HG02981 (cell line): ENCODE data around the gene ADK.
A peak's percentile ranks its signal among the peaks of the same experiment; 100 is the strongest.
"Not testable (repeated sequence)": the region's sequence is repeated elsewhere in the genome, so short reads cannot be mapped to it uniquely, and the experiment has no call there.

Experiments
- ATAC-seq: cut with Tn5 transposase; IDR thresholded peaks from one replicate; pipeline ENCODE4 v1.9.1; 2021; ENCODE audit warnings: mild to moderate bottlenecking, moderate library complexity; ENCODE audit not compliant: unreplicated experiment

Gene ADK

GRCh38 chr10:74525885-74526284 lies 374.9 kb downstream of the ADK start:
- ATAC-seq, result no peak

GRCh38 chr10:74527611-74528010 lies 376.6 kb downstream of the ADK start:
- ATAC-seq, result not testable (repeated sequence)

- ATAC-seq, result no peak
Observed at GRCh38 chr10:74529205-74529604, 378.2 kb downstream of the ADK start.

GRCh38 chr10:74530981-74531380 lies 380.0 kb downstream of the ADK start:
- ATAC-seq, result no peak

GRCh38 chr10:74539317-74539716 lies 388.3 kb downstream of the ADK start:
- ATAC-seq, result no peak

- no peak for ATAC-seq
Observed at GRCh38 chr10:74541375-74541774, 390.4 kb downstream of the ADK start.

GRCh38 chr10:74542077-74542476 lies 391.1 kb downstream of the ADK start:
- ATAC-seq, result no peak

GRCh38 chr10:74543276-74543675 lies 392.3 kb downstream of the ADK start:
- ATAC-seq, result no peak

GRCh38 chr10:74544106-74544505 lies 393.1 kb downstream of the ADK start:
- ATAC-seq, result no peak

GRCh38 chr10:74548676-74549075 lies 397.7 kb downstream of the ADK start:
- ATAC-seq, result no peak

- no peak for ATAC-seq
Observed at GRCh38 chr10:74556072-74556705, 405.2 kb downstream of the ADK start.

- ATAC-seq, result no peak
Observed at GRCh38 chr10:74557098-74557497, 406.1 kb downstream of the ADK start.

- ATAC-seq, result no peak
Observed at GRCh38 chr10:74558403-74558802, 407.4 kb downstream of the ADK start.

- no peak for ATAC-seq
Observed at GRCh38 chr10:74558897-74559296, 407.9 kb downstream of the ADK start.

- ATAC-seq, result not testable (repeated sequence)
Observed at GRCh38 chr10:74568896-74569295, 417.9 kb downstream of the ADK start.

GRCh38 chr10:74573497-74573896 lies 422.5 kb downstream of the ADK start:
- not testable (repeated sequence) for ATAC-seq

- ATAC-seq, result no peak
Observed at GRCh38 chr10:74575191-74575720, 424.2 kb downstream of the ADK start.

GRCh38 chr10:74575912-74576311 lies 424.9 kb downstream of the ADK start:
- no peak for ATAC-seq

- ATAC-seq, result no peak
Observed at GRCh38 chr10:74576586-74576985, 425.6 kb downstream of the ADK start.

- not testable (repeated sequence) for ATAC-seq
Observed at GRCh38 chr10:74580438-74580837, 429.4 kb downstream of the ADK start.

GRCh38 chr10:74582566-74582965 lies 431.5 kb downstream of the ADK start:
- ATAC-seq, result no peak

GRCh38 chr10:74585231-74586087 lies 434.4 kb downstream of the ADK start:
- peak; percentile 55 for ATAC-seq
